Measurements from ENCODE around the gene PTTG1IP.

DNA sequence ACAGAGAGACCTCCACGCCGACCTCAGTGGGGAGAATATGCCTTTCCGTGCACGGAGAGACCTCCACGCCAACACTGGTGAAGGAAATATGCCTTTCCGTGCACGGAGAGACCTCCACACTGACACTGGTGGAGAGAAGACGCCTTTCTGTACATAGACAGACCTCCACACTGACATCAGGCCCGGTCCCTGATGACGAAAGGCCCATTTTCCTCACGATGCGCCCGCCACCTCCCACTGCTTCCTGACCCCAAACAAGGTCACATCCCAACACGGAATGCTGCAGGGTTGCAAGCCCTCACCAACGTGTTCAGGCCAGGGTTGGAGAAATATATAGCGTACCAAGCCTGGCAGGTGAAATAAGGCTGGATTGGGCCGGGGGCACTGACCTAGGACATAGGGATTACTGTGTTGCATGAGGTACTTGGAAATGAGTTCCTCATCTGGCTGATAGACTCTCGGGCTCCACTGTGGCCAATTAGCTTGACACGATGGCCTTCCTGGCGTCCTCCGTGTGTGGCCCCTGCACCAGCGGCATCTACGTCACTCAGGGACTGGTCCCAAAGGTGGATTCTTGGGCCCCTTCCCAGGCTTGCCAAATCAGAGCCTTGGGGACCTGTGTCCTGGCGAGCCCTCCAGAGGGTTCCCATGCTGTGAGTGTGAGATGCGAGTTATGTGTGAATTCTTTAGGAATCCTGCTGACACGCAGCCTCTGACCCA lies 39.1 kb downstream of the PTTG1IP start:
- TF ChIP-seq POLR2A (IDR thresholded peaks at IDR 0.05; ENCODE audit: extremely low read depth, insufficient read length) (no peak), MYC (IDR thresholded peaks at IDR 0.05; ENCODE audit: low read depth, low read length) (no peak)
- TF ChIP-seq, protein P1, sequence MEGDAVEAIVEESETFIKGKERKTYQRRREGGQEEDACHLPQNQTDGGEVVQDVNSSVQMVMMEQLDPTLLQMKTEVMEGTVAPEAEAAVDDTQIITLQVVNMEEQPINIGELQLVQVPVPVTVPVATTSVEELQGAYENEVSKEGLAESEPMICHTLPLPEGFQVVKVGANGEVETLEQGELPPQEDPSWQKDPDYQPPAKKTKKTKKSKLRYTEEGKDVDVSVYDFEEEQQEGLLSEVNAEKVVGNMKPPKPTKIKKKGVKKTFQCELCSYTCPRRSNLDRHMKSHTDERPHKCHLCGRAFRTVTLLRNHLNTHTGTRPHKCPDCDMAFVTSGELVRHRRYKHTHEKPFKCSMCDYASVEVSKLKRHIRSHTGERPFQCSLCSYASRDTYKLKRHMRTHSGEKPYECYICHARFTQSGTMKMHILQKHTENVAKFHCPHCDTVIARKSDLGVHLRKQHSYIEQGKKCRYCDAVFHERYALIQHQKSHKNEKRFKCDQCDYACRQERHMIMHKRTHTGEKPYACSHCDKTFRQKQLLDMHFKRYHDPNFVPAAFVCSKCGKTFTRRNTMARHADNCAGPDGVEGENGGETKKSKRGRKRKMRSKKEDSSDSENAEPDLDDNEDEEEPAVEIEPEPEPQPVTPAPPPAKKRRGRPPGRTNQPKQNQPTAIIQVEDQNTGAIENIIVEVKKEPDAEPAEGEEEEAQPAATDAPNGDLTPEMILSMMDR (IDR thresholded peaks at IDR 0.05; ENCODE audit: low read depth, low read length), result no peak
- TF ChIP-seq, protein P2, sequence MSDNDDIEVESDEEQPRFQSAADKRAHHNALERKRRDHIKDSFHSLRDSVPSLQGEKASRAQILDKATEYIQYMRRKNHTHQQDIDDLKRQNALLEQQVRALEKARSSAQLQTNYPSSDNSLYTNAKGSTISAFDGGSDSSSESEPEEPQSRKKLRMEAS (IDR thresholded peaks at IDR 0.05; ENCODE audit: low read depth, low read length), result no peak
